Cardiac muscle cell (in vitro differentiated cells and primary cell): Measurements from ENCODE around the gene SMTN. TPM values are rescaled to one million over a fixed set of nuclear protein-coding genes. Genes with fewer than 3 reads are reported as not detected.
A peak's percentile ranks its signal among the peaks of the same experiment; 100 is the strongest.

Source experiments
- DNase-seq, 2 donors: peaks; one replicate each; pipeline versions ENCODE4 v3.0.0 to v3.0.0-alpha.2; 2010 to 2017; ENCODE audit warnings: low read depth in 1 of 2, low spot score in 1 of 2
- H3K27ac ChIP-seq: fragments of 200-600 bp; sonication (generic); 2 replicates; pipeline ENCODE4 v1.5.1; 2016
- H3K27me3 ChIP-seq: fragments of 200-600 bp; sonication (generic); 2 replicates; pipeline ENCODE4 v1.6.0; 2016; ENCODE audit warnings: control low read depth
- H3K36me3 ChIP-seq: fragments of 200-600 bp; sonication (generic); 2 replicates; pipeline ENCODE4 v1.5.1; 2016; ENCODE audit warnings: control low read depth
- H3K4me1 ChIP-seq: fragments of 200-600 bp; sonication (generic); 2 replicates; pipeline ENCODE4 v1.8.1; 2017; ENCODE audit warnings: low read depth, mild to moderate bottlenecking, mixed run types
- H3K4me3 ChIP-seq: fragments of 200-600 bp; sonication (generic); 2 replicates; pipeline ENCODE4 v1.5.1; 2016; ENCODE audit warnings: mild to moderate bottlenecking
- H3K9me3 ChIP-seq: fragments of 200-600 bp; sonication (generic); 2 replicates; pipeline ENCODE4 v1.5.1; 2017; ENCODE audit warnings: low read depth, mild to moderate bottlenecking, control low read depth
- CTCF ChIP-seq: IDR thresholded peaks from 2 replicates; pipeline ENCODE4 v1.5.1; 2012; ENCODE audit warnings: low read depth, mild to moderate bottlenecking, low read length
- polyA plus RNA-seq: library from polyadenylated mRNA; unstranded; fragments of >200 nt; fragmentation: Nextera tagmentation; extraction: Ambion mirVana; gene quantifications from 2 replicates; pipeline ENCODE4 v1.2.1, GENCODE V29; 2016
- total RNA-seq: library from RNA; depleted of rRNA; stranded (reverse); fragments of >200 nt; gene quantifications from 2 replicates; pipeline ENCODE4 v1.2.3, GENCODE V29; 2016

SMTN gene
- total and polyA plus RNA-seq, 2 experiments from 2014 or later: 33.9 to 72.0 TPM

DNA sequence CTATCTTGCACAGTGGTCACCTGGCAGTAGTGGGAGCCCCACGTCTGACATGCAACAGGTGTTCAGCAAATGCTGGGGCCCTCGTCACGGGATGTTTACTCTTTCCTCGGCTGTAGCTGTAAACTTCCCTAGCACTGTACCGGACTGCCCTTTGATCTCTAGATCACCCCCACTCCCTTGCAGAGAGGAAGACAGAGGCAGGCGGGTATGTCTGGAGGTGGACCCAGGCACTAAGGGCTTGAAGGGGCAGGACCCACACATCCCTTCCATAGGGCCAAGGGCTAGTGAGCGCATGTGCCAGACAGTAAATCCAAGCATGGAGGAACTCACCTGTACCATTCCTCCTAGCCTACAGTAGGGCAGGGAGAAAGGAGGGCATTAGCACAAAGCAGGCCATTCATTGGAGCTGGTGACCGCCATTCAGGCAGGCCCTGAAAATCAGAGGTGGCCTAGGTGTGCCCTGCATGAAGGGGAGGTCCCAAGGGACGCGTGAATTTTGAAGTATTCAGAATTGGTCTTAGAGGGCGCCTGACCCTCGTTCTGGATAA, 1.9 kb upstream of the SMTN start:
- Histone ChIP-seq H3K27me3 (no peaks in the 10 kb centered on the region), H3K4me1 (no peaks in the 10 kb centered on the region), H3K36me3 (no peaks in the 10 kb centered on the region), H3K9me3 (no peaks in the 10 kb centered on the region), H3K4me3 (no peak overlapping the region), H3K27ac (no peak overlapping the region)
- TF ChIP-seq CTCF: no peak
- DNase-seq: no peak

DNA sequence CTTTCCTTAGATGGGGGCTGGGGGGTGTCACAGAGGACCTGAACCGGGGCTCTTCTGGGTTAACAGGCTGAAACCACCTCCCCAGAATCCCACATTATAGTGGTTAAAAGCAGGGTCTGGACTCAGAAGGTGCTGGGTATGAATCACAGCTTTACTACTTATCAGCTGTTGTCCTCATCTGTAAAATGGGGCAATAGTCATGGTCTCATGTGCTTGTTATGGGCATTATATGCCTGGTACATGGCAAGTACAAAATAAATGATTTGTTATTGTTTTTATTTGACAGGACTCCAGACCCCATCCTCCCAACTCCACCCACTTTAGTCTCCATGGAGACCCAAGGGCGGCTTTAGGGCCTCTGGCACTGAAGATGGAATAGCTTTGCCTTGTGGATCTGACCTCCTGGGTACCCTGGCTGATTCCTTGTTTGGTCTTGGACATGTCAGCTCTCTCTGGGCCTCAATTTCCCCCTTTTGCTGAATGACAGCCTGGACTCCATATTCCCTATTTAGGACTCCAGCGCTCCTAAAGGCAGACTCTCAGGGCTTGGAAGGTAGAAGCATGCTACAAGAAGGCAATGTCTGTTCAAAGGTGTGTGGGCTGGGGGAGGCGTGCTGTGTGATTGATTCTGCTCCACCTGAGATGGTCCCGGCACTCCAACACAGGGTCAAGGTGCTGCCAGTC, 812 bp upstream of the SMTN start:
- no peaks in the 10 kb centered on the region for H3K27me3 ChIP-seq
- no peaks in the 10 kb centered on the region for H3K9me3 ChIP-seq
- no peak for TF ChIP-seq CTCF
- H3K4me1 ChIP-seq: no peaks in the 10 kb centered on the region
- H3K27ac ChIP-seq: peak overlapping the region; percentile 97
- H3K36me3 ChIP-seq: no peaks in the 10 kb centered on the region
- peak overlapping the region; percentile 96 for H3K4me3 ChIP-seq
- DNase-seq: no peak

DNA sequence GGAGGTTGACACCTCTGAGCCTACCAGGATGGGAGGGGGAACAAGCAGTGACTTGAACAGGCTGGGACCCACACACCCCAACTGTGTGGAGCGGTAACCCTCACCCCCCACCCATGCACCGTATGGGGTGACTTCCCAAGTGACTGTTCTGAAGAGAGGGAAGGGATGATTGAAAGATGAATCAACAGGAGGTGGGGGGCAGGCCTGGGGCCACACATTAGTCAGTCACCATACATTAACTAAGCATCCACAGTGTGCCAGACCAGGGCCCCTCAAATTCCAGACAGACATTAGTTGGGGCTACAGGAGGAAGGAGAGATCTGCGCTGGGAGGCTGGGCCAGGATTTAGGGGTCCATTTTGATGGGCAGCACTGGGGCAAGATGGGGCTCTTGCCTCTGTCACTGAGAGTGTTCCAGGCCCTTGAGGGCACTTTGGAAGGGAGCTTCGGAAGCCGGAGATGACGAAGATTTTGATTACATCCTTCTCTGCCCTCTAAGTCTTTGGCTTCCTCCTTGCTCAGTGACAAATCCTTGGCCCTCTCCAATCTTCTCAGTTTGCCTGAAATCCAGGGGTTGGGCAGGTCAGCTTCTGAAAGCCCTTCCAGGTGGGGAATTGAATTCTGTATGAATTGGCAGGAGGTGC, 966 bp downstream of the SMTN start:
- H3K4me1 ChIP-seq: no peaks in the 10 kb centered on the region

GRCh38 chr22:31082606-31083376, 1.7 kb downstream of the SMTN start:
- Histone ChIP-seq H3K27ac (no peak overlapping the region), H3K4me1 (no peaks in the 10 kb centered on the region), H3K27me3 (no peaks in the 10 kb centered on the region), H3K36me3 (no peaks in the 10 kb centered on the region), H3K4me3 (no peak overlapping the region), H3K9me3 (no peaks in the 10 kb centered on the region)
- peak; percentile 61 to 81 for DNase-seq
- TF ChIP-seq CTCF: peak; percentile 68

More for the DNA sequence above, 966 bp downstream of the SMTN start:
- peak overlapping the region; percentile 96 for H3K4me3 ChIP-seq
- peak in 1 of 2 donors; percentile 35 for DNase-seq
- H3K36me3 ChIP-seq: no peaks in the 10 kb centered on the region
- TF ChIP-seq CTCF: no peak
- no peaks in the 10 kb centered on the region for H3K27me3 ChIP-seq
- H3K27ac ChIP-seq: no peak overlapping the region
- no peaks in the 10 kb centered on the region for H3K9me3 ChIP-seq

DNA sequence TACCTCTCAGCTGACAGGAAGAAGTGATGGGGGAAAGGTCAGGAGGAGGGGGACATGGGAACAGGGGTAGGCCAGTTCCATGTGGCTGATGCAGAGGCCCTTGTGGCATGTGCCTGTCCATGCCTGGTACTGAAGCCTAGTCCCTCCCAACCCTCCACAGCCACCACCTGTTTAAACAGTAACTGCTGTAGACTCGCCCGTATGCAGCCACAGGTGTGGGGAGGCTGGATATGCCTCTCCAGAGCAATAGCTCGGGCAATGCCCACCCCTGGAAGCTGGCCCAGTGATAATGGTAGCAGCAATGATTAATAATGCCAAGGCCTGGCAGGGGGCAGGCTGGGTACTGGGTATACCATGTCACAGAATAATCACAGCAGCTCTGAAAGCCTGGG, 2.3 kb downstream of the SMTN start:
- H3K27ac ChIP-seq: no peak overlapping the region
- DNase-seq: no peak
- no peak for TF ChIP-seq CTCF
- H3K36me3 ChIP-seq: no peaks in the 10 kb centered on the region
- H3K4me1 ChIP-seq: no peaks in the 10 kb centered on the region
- no peaks in the 10 kb centered on the region for H3K9me3 ChIP-seq
- peak overlapping the region; percentile 37 for H3K4me3 ChIP-seq
- H3K27me3 ChIP-seq: no peaks in the 10 kb centered on the region
